Caki2 (cell line): ENCODE data around the gene LAMB3. TPM values are rescaled to one million over a fixed set of nuclear protein-coding genes. Genes with fewer than 3 reads are reported as not detected.

Experiments
- DNase-seq: peaks from one replicate; pipeline ENCODE4 v3.0.0-alpha.2; 2015; ENCODE audit warnings: low read depth
- in situ Hi-C: cut with HindIII; loops from 2 replicates; pipeline ENCODE4 v1.10.0; 2016; ENCODE audit warnings: low sequenced_read_pairs, low pct_unique_long_range_greater_than_20kb, mixed read lengths
- total RNA-seq: library from RNA; depleted of rRNA; stranded (reverse); fragments of >200 nt; shearing (Covaris generic); gene quantifications from 2 replicates; pipeline ENCODE4 v1.2.3, GENCODE V29; 2014; ENCODE audit warnings: low replicate concordance

LAMB3 gene
- total RNA-seq, 1 experiment from 2014 or later = 59.6 TPM

DNA sequence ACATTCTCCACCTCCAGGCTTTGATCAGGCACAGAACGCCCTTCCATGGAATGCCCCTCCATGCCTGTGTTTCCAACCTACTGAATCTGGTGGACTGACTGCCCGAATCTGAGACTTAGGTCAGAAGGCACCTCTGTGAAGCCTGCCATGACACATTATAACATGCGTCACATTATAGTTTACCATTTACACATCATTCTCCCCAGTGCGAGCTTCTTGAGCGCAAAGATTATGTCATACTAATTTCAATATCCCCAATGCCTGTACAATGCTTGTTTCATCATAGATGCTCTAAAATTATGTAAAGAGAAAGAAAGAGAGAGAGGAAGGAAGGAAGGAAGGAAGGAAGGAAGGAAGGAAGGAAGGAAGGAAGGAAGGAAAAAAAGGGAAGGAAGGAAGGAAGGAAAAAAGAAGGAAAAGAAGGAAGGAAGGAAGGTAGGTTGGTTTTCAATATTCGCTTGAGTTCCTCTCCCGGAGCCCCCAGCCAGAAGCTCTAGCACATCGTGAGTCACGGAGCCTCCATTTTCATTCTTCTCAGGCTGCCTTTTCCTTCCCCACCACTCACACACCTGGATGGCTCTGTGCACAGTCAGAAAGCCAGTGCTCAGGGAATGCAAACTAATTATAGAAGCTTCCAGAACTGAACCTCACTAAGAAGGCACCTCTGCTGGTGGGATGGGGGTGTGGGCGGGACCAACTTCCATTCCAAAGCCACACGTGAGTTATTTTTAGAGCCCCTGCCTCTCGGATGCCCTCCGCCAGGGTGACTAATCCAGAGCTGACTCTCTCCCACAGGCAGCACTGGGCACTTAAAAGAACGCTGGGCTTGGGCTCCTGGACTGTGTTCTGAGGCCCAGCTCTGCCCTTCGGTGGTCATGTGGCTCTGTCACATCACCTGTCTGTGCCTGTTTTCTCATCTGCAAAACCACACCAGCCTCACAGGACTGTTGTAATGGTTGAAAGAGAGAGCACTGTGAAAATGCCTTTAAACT is 27.4 kb downstream of the LAMB3 start:
- in situ Hi-C loops = no loop called here
- DNase-seq = peak; percentile 5

DNA sequence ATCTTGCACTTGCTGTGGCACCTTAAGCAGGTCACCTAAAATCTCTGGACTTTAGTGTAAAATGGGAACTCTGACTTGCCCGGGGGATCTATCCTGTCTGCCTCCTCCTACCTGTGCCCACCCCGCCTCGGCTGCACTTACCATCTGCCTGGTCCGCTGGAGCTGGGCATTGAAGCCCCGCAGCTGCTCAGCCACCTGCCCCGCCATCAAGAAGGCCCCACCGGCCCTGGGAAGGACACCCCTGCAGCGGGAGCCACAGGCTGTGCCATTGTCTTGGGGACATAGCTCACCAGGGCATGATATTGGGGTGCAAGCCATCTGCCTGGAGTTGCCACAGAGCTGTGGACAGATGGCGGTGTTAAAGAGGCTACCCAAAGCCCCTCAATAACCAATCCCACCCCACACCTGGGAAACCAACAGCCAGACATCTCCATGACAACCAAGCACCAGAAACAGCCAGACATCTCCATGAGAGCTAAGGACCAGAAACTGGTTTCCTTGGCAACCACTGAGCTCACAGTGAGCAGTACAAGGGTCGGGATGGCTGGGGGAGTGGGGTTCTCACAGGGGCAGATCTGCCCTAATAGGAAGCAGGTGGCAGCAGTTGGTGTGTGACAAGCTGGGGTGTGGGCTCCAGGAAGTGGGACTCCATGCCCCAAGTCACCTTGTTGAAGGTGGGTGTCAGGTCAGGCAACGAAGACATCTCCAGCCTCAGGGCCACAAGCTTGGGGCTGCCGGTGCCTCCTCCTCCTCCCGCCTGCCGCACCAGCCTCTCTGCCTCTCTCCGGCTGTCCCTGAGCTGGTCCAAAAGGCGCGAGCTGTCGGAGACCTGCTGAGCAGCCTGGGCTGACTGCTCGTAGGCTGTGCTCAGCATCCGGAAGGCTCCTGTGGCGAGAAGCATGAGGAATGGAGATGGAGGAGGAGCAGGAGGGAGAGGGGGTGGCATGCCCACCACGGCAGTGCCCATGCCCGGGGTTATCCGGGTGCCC is 29.1 kb downstream of the LAMB3 start:
- DNase-seq = no peak
- in situ Hi-C loops = no loop called here

GRCh38 chr1:209621741-209622655 is 30.2 kb downstream of the LAMB3 start:
- no peak for DNase-seq
- in situ Hi-C loops = no loop called here

- DNase-seq = no peak
These were observed 30.9 kb downstream of the LAMB3 start for GRCh38 chr1:209621286-209621685.

DNA sequence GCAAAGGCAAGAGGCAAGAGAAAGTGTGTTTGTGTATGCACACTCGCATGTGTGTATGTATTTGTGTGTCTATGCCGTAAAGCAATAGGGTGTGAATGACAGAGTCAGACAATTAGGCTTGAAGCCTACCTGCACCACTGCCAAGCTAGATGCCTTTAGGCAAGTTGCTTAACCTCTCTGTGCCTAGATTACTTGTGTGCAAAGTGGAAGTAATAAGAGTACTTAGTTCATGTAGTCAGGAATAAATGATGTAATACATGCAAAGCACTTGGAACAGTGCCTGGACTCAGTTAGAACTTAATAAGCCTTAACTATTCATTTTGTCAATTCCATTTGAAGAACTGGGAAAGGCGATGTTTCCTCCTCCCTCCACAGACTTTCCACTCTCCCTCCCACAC is 31.7 kb downstream of the LAMB3 start:
- DNase-seq = no peak
- in situ Hi-C loops = no loop called here

More at GRCh38 chr1:209621286-209621685, 30.9 kb downstream of the LAMB3 start:
- in situ Hi-C loops = no loop called here

DNA sequence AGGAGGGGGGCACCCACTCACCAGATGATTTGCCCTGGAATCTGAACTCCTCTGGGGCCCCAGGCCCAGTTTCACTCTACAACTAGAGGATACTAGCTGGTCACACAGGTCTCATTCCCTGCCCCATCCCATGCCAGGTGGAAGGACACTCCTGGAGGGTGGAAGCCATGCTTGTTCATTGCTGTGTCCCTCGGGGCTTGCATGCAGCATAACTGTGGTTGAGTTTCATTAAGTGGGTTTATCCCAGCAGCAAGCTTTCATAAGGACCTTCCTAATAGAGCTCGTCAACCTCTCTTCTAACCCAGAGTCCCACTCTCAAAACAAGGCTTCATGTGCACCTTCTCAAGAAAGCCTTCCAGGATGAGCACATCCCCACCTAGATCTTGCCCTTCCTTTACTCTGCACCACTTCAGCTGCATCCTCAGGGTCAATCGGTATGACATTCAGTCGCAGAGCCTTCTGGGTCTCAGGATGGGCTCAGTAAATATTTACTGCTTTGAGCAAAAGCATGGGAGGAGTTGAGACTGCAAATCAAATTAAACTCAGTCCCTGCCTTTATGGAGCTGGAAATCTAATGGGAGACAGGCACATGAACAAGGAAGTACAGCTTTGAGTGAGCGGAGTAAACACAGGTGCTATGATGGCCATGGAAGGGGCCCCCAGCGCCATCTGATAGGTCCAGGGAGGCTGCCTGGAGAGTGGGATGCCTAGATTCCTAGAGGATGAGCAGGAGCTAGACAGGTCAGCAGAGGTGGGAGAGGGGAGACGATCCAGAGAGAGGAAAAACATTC is 32.3 kb downstream of the LAMB3 start:
- in situ Hi-C loops = no loop called here
- DNase-seq = no peak

DNA sequence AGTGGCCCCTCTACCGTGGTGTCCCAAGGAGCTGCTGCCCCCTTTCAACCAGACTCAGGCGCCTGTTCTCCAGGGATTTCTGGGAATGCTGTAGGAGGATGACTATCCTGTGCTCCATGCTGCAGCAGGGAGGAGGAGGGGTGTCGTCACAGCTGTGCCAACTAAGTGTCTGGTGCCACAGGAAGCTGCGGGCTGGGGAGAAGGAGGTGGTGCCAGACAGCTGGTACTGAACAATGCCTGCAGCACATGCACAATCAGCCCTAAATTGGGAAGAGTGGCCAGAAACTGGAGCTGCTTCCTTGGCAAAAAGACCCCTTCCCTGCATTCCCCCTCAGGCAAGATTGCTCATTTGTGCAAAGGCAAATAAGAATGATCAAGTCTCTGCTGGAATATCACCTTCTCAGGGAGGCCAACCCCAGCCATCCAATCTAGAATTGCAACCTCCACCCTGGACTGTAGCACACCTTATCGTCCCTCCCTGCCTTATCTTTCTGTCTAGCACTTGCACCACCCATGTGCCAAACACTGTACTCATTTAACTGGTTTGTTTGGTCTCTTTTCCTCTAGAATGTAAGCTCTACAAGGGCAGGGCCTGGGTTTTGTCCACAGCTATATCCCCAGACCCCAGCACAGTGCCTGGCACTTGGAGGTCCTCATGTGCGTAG is 33.3 kb downstream of the LAMB3 start:
- in situ Hi-C loops = no loop called here
- DNase-seq = no peak

- no peak for DNase-seq
- in situ Hi-C loops = no loop called here
These were observed 33.9 kb downstream of the LAMB3 start for GRCh38 chr1:209618291-209618690.

- in situ Hi-C loops = no loop called here
- DNase-seq = no peak
These were observed 34.5 kb downstream of the LAMB3 start for GRCh38 chr1:209617755-209618154.

- in situ Hi-C loops = no loop called here
- no peak for DNase-seq
These were observed 35.1 kb downstream of the LAMB3 start for GRCh38 chr1:209617047-209617673.

- in situ Hi-C loops = no loop called here
- no peak for DNase-seq
These were observed 35.7 kb downstream of the LAMB3 start for GRCh38 chr1:209616366-209617046.

DNA sequence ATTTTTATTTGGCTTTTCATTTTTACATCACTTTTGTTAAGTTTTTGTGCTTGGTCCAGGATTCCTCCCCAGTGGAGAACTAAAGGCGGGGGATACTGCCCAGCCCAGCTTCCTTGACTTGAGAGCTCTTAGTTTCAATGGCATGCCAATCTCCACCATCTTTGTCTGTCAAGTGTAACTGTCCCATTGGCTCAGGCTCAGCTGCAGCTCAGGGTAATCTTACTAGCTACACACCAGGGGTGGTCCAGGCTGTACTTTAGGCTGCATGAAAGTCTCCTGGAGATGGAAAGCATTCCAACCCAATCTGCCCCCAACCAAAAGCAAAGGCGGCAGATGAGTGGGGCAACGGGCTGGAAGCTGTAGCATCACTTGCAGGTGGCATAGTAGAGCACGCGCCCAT is 37.3 kb downstream of the LAMB3 start:
- DNase-seq = no peak
- in situ Hi-C loops = no loop called here

- in situ Hi-C loops = no loop called here
- no peak for DNase-seq
These were observed 38.1 kb downstream of the LAMB3 start for GRCh38 chr1:209614151-209614420.

DNA sequence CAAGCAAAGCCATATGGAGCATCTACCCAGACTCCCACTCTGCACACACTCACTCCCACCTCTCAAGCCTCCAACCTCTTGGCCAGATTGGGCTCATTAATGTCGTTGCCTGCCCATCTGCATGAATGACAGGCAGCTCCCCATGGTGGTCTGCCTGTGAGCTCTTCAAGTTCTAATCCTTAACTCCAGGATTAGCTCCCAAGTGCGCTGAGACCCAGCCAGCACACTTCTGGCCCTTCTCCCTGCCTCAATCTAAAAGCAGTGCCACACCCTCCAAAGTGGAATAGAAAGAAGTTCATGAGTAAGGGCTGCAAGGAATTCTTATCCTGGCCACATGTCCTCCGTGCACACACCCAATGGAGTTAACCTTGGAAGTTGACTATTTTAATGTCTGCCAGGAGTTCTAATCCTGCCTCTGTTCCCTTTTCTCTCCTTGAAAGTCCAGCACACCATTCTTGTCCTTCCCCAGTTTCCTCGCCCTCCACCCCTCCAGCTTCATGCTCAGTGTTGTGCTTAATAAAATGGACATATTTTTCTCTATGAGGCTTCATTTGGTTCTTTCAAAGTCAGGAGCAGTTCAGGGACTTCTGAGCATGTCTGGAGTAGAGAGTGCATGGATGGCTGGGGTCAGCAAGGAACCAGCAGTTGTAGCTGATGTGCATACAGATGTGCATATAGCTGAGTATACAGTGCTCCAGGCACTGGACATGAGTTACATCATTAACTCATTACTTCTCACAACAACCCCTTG is 38.6 kb downstream of the LAMB3 start:
- in situ Hi-C loops = no loop called here
- DNase-seq = no peak

DNA sequence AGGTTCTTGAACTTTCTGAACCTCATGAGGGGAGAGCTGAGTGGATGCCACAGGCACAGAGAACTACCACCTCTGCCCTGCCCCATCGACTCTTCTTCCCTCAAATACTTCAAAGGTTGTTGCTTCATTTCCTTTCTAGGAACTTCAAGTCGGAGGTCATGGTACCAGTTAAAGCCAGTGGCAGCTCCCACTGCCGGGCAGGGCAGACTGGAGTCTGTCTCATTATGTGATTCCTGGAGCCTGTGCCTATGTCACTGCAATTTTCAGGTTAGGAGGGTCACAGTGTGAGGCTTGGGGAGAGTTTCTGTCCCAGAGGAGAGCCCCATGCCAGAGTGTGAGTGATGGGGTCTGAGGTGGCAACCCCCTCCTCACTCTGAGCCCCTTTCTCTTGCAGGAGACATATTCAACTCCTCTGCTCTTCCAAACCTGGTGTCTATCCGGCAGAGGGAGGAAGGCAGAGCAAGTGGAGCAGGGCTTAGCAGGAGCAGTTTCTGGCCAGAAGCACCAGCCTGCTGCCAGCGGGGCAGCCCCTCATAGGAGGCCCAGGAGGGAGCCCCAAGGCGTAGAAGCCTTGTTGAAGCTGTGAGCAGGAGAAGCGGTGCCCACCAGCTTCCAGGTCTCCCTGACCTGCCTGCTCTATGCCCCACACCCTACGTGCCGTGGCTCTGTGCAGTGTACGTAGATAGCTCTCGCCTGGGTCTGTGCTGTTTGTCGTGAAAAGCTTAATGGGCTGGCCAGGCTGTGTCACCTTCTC is 39.4 kb downstream of the LAMB3 start:
- DNase-seq = no peak
- in situ Hi-C loops = no loop called here
